SU-DHL-6 (cell line): ENCODE results near the gene OMA1.
"Not testable (repeated sequence)": the region's sequence is repeated elsewhere in the genome, so short reads cannot be mapped to it uniquely, and the experiment has no call there.

Experiments
- H2AFZ ChIP-seq: fragments of 200-600 bp; sonication (generic); 2 replicates; pipeline ENCODE4 v1.6.1; 2014; ENCODE audit warnings: low read depth, mild to moderate bottlenecking, moderate library complexity, mixed read lengths, antibody characterized with exemption, low read length; ENCODE audit not compliant: severe bottlenecking
- H3F3A ChIP-seq: fragments of 200-600 bp; shearing (Covaris generic); 2 replicates; pipeline ENCODE4 v1.6.0; 2016; ENCODE audit warnings: antibody characterized with exemption, mild to moderate bottlenecking; ENCODE audit not compliant: insufficient read depth
- H3K27ac ChIP-seq: fragments of 200-600 bp; sonication (generic); 2 replicates; pipeline ENCODE4 v1.5.1; 2016; ENCODE audit warnings: low read depth, mild to moderate bottlenecking, low read length, moderate library complexity, mixed read lengths
- H3K27me3 ChIP-seq: fragments of 200-600 bp; sonication (generic), shearing (Covaris generic); 2 replicates; pipeline ENCODE4 v1.6.0; 2014; ENCODE audit warnings: mild to moderate bottlenecking, low read length
- H3K36me3 ChIP-seq: fragments of 200-600 bp; sonication (generic); 2 replicates; pipeline ENCODE4 v1.6.1; 2014; ENCODE audit warnings: mild to moderate bottlenecking, low read length, mixed read lengths
- H3K4me2 ChIP-seq: fragments of 300-600, 200-600 bp; shearing (Covaris generic), sonication (generic); 2 replicates; pipeline ENCODE4 v1.6.0; 2014; ENCODE audit warnings: low read length, low read depth, mild to moderate bottlenecking; ENCODE audit not compliant: poor library complexity, severe bottlenecking
- H3K4me3 ChIP-seq: fragments of 200-600 bp; sonication (generic); 2 replicates; pipeline ENCODE4 v1.5.1; 2014; ENCODE audit warnings: antibody characterized with exemption, low read length, mild to moderate bottlenecking, mixed read lengths; ENCODE audit not compliant: insufficient read depth, poor library complexity, severe bottlenecking
- H3K79me2 ChIP-seq: fragments of 200-600 bp; sonication (generic); 2 replicates; pipeline ENCODE4 v1.6.1; 2014; ENCODE audit warnings: mild to moderate bottlenecking, low read length, moderate library complexity; ENCODE audit not compliant: insufficient read depth
- H3K9ac ChIP-seq: fragments of 200-600 bp; sonication (generic); 2 replicates; pipeline ENCODE4 v1.7.0; 2014; ENCODE audit warnings: mild to moderate bottlenecking, low read length
- H3K9me2 ChIP-seq: fragments of 200-600 bp; sonication (generic); replicated peaks from 2 replicates; pipeline ENCODE4 v1.6.1; 2014; ENCODE audit warnings: low read length; ENCODE audit not compliant: insufficient read depth
- H3K9me3 ChIP-seq: fragments of 200-600 bp; sonication (generic); 2 replicates; pipeline ENCODE4 v1.6.1; 2014; ENCODE audit warnings: low read length, mixed read lengths; ENCODE audit not compliant: insufficient read depth
- H4K20me1 ChIP-seq: fragments of 200-600 bp; sonication (generic); 2 replicates; pipeline ENCODE4 v1.6.1; 2014; ENCODE audit warnings: low read depth, mild to moderate bottlenecking, antibody characterized with exemption, low read length, moderate library complexity, mixed read lengths
- CTCF ChIP-seq: fragments of 200-600 bp; sonication (generic); IDR thresholded peaks from one replicate; pipeline ENCODE4 v1.5.1; 2017; ENCODE audit warnings: antibody characterized with exemption, mild to moderate bottlenecking, low read length, moderate library complexity; ENCODE audit not compliant: insufficient read depth, poor library complexity, severe bottlenecking
- EZH2phosphoT487 ChIP-seq: fragments of 200-600 bp; sonication (generic), shearing (Covaris generic); conservative IDR thresholded peaks from 2 replicates; pipeline ENCODE4 v1.6.1; 2018; ENCODE audit warnings: mild to moderate bottlenecking, antibody characterized with exemption, low read length, moderate library complexity, mixed read lengths

Gene OMA1

GRCh38 chr1:58568911-58569310 is 22.4 kb upstream of the OMA1 start:
- H4K20me1 ChIP-seq, result no peaks in the 10 kb centered on the region
- no peak overlapping the region for H3K27ac ChIP-seq
- H3K27me3 ChIP-seq, result no peaks in the 10 kb centered on the region; the same call in 1 of the 2 replicates
- no peak overlapping the region for H3K9ac ChIP-seq
- no peak overlapping the region for H3K4me3 ChIP-seq
- H3K9me2 ChIP-seq, result no peaks in the 10 kb centered on the region
- no peak overlapping the region for H2AFZ ChIP-seq
- TF ChIP-seq EZH2phosphoT487 (no peak), CTCF (no peak)
- no peaks in the 10 kb centered on the region for H3K79me2 ChIP-seq
- no peak overlapping the region for H3K4me2 ChIP-seq
- no peaks in the 10 kb centered on the region for H3K9me3 ChIP-seq
- no peaks in the 10 kb centered on the region for H3F3A ChIP-seq
- H3K36me3 ChIP-seq, result no peaks in the 10 kb centered on the region

- H3F3A ChIP-seq, result no peaks in the 10 kb centered on the region
- no peaks in the 10 kb centered on the region for H3K9me2 ChIP-seq
- H3K9me3 ChIP-seq, result no peaks in the 10 kb centered on the region
- no peak overlapping the region for H3K4me2 ChIP-seq
- TF ChIP-seq CTCF (no peak), EZH2phosphoT487 (no peak)
- H3K79me2 ChIP-seq, result no peaks in the 10 kb centered on the region
- H4K20me1 ChIP-seq, result no peaks in the 10 kb centered on the region
- H3K4me3 ChIP-seq, result no peak overlapping the region
- no peak overlapping the region for H3K9ac ChIP-seq
- no peaks in the 10 kb centered on the region; the same call in 1 of the 2 replicates for H3K27me3 ChIP-seq
- H2AFZ ChIP-seq, result no peak overlapping the region
- H3K27ac ChIP-seq, result no peak overlapping the region
- H3K36me3 ChIP-seq, result no peaks in the 10 kb centered on the region
Measured at GRCh38 chr1:58568271-58568860, 21.8 kb upstream of the OMA1 start.

GRCh38 chr1:58566339-58566738 is 19.8 kb upstream of the OMA1 start:
- no peak overlapping the region for H3K4me2 ChIP-seq
- no peaks in the 10 kb centered on the region for H3F3A ChIP-seq
- no peaks in the 10 kb centered on the region for H3K9me2 ChIP-seq
- no peaks in the 10 kb centered on the region for H3K36me3 ChIP-seq
- H3K9ac ChIP-seq, result no peak overlapping the region
- TF ChIP-seq CTCF (no peak), EZH2phosphoT487 (no peak)
- H3K27ac ChIP-seq, result no peak overlapping the region
- H3K27me3 ChIP-seq, result no peaks in the 10 kb centered on the region
- H3K4me3 ChIP-seq, result no peak overlapping the region
- no peaks in the 10 kb centered on the region for H3K9me3 ChIP-seq
- H3K79me2 ChIP-seq, result no peaks in the 10 kb centered on the region
- no peak overlapping the region for H2AFZ ChIP-seq
- no peaks in the 10 kb centered on the region for H4K20me1 ChIP-seq

GRCh38 chr1:58563715-58564114 is 17.2 kb upstream of the OMA1 start:
- not testable (repeated sequence) for H3F3A ChIP-seq, H3K9ac ChIP-seq, H3K4me2 ChIP-seq, H3K9me3 ChIP-seq, H3K27ac ChIP-seq, H3K4me3 ChIP-seq, H3K9me2 ChIP-seq, H3K79me2 ChIP-seq, H3K36me3 ChIP-seq, H4K20me1 ChIP-seq, H3K27me3 ChIP-seq, H2AFZ ChIP-seq
